Epithelial cell of esophagus (primary cell): ENCODE data around the gene FBXW11.
A peak's percentile ranks its signal among the peaks of the same experiment; 100 is the strongest.

Experiments used
- DNase-seq: peaks from one replicate; pipeline ENCODE4 v3.0.0; 2010; ENCODE audit warnings: low read depth
- H3K4me3 ChIP-seq: 2 replicates; pipeline ENCODE4 v1.5.1; 2011; ENCODE audit warnings: mild to moderate bottlenecking, low read length, control low read depth
- TF ChIP-seq, protein P1 (sequence below): IDR thresholded peaks from 2 replicates; pipeline ENCODE4 v1.5.1; 2011; ENCODE audit warnings: low read depth, mild to moderate bottlenecking, low read length, control low read depth, inconsistent platforms; ENCODE audit not compliant: insufficient read depth; ENCODE audit errors: missing control alignments

FBXW11 gene

DNA sequence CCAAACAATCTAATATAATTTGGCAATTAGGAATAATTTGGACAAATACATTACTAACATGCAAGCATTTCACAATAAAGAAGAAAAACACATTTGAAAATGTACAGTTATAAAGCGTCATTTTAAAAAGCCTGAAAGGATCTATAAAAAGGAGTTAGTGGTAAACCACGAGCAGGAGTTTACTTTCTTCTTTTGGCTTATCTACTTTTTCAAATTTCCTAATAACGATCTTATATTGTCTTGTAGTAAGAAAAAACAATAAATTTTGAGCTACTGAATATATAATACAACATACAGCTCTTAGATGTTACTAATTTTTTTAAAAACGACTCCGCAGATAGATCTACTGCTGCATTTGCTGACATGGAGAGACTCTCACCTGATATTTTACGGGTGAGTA is 141.0 kb downstream of the FBXW11 start:
- no peak for DNase-seq
- no peak overlapping the region for H3K4me3 ChIP-seq
- TF ChIP-seq, protein P1, sequence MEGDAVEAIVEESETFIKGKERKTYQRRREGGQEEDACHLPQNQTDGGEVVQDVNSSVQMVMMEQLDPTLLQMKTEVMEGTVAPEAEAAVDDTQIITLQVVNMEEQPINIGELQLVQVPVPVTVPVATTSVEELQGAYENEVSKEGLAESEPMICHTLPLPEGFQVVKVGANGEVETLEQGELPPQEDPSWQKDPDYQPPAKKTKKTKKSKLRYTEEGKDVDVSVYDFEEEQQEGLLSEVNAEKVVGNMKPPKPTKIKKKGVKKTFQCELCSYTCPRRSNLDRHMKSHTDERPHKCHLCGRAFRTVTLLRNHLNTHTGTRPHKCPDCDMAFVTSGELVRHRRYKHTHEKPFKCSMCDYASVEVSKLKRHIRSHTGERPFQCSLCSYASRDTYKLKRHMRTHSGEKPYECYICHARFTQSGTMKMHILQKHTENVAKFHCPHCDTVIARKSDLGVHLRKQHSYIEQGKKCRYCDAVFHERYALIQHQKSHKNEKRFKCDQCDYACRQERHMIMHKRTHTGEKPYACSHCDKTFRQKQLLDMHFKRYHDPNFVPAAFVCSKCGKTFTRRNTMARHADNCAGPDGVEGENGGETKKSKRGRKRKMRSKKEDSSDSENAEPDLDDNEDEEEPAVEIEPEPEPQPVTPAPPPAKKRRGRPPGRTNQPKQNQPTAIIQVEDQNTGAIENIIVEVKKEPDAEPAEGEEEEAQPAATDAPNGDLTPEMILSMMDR = no peak

DNA sequence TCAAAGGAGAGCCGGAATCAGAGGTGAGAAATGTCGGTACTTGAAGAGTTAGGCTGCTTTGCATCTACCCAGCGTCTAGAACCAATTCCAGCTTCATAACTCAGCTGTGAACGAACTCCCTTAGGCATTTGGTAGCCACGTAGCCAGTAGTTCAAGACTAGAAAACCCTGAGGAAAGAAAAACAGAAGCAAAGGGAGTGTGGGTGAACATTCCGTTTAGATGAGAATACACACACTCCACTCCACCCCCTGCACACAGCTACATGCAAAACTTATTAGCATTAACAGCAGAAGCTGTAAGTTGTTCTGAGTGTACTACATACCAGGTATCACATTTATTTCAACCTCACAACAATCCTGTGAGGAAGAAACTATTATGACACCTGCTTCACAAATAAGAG is 142.5 kb downstream of the FBXW11 start:
- no peak overlapping the region for H3K4me3 ChIP-seq
- TF ChIP-seq, protein P1 = no peak
- DNase-seq = peak; percentile 82

DNA sequence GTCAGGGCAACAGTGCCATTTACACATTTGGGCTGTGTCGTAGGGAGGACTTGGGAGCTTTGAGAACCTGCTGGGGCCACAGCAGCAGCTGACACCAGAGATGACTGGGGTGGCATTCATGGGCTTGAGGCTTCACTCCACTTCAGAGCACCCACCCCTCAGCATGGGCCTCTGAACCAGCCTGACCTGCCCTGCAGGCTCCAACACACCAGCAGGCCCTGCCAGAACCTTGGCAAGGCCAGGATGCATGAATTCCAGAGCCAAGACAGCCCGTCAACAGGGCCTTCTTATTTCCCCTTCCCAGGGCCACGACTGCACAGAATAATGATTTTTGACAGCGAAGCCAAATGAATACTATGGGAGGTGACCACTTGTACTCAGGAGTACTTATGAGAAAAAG is 143.8 kb downstream of the FBXW11 start:
- DNase-seq = no peak
- H3K4me3 ChIP-seq = no peak overlapping the region
- TF ChIP-seq, protein P1 = no peak

DNA sequence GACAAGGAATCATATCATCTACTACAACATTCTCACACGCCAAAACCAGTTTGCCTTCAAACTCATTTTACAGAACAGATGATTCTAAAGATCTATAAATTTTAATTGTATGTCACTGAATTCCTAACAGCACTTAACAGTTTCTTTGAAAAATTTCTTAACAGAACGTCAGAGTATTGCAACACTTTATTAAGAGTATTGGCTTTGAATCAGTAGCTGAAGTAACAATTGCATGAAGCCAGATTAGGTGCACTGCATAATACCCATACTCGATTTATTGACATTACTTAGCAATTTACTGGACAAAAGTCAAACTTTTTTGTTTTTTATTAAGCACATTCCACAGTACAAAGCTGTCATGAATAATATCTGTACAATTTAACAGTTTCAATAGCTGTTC is 145.1 kb downstream of the FBXW11 start:
- no peak overlapping the region for H3K4me3 ChIP-seq
- no peak for DNase-seq
- TF ChIP-seq, protein P1 = no peak

DNA sequence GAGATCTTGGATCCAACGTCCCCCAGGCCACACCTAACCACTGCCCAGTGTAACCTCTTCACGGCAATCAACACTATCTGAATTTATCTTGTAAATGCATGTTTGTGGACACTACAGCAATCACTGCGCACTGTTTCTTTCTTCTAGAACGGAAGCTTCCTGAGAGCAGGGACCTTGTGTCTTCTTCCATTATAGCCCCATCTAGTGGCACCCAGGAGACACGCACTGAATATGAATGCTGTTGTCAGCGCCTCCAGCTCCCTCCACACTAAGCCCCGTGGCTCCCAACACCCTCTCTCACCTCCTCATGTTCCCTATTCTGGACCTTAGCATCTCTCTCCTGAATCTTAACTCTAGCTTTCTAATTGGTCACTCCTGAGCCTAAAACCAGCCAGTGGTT is 148.1 kb downstream of the FBXW11 start:
- no peak overlapping the region for H3K4me3 ChIP-seq
- TF ChIP-seq, protein P1 = peak; percentile 45
- peak; percentile 16 for DNase-seq

DNA sequence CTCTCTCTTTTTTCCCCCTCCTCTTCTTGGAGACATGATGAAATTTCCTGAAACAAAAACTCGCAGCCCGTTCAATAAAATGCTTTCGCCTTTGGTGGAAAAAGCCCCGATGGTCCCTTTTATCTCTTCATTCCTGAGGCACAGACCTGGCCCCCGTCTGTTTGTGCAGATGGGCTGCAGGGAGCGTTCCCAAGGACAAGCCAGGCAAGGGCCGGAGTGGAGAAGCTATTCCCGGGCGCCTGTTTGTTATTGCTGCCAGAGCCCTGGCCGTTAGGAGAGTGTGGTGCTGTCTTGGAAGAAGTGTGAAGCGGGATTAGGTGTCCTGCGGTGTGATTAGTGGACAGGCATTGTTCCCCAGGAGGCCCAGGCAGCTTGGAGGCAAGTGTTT is 149.0 kb downstream of the FBXW11 start:
- no peak overlapping the region for H3K4me3 ChIP-seq
- no peak for DNase-seq
- TF ChIP-seq, protein P1 = no peak
